ENCODE results near the gene HIPK3. TPM values are rescaled to one million over a fixed set of nuclear protein-coding genes. Genes with fewer than 3 reads are reported as not detected.
"Not testable (repeated sequence)": the region's sequence is repeated elsewhere in the genome, so short reads cannot be mapped to it uniquely, and the experiment has no call there.

HIPK3 gene
- total RNA-seq, 2 donors from 2014 or later = 202 to 226 TPM

DNA sequence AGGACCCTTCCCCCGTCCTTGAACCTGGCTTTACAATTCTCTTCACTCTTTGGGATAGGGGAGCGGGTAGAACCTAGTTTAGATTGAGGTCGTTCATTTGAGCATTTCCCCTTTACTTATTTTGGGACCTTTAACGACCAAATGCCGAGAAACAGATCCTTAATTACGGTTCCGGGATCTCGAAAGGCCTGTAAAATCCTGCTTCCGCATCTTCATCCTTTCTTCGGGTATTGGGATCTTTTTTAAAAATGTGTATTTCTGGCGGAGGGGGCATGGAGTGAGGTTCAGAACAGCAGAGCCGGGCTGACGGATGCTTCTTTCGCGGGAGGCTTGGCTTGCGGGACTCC lies 395 bp upstream of the HIPK3 start:
- ATAC-seq = no peak
- no peak for DNase-seq
- intact Hi-C loops (cut with DNase I) = loop anchor here (2.0 to 10.0 kb wide), 5 partner anchors 71 to 92 kb away; partner anchors contain the start of gene CSTF3 (in 1 of the 2)

DNA sequence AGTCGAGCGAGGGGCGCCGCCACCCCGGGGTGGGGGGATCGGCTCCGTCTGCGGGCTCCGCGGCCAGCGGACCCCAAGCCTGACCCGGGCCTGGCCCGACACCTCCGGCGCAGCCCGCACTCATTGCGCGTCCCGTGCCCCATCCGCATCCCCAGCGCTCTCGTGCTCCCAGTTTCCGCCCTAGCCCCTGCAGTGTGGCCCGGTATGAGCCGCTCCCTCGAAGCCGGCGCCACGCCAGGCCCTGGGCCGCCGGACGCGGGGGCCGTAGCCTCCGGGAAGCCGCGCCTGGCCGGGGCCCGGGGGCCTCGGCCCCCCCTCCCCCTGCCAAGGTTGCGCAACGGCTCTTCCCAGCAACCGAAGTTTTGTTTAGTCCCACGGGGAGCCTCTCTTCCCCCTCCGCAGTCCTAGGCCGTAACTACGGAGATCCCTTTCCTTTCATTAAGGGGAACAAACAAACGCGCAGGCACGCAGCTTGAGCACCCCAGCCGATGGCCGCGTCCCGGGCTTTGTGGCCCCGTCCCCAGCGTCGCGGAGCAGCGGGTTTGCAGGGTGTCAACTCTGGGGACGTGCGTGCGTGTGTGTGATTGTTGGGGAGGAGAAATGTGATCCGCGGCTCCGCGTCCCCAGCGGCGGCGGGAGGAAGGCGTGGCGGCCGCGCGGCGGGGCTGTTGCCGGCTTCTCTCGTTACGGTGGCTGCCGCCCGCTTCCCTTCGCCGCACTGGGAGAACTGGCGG lies 883 bp downstream of the HIPK3 start:
- peak; percentile 91 for DNase-seq
- peak; percentile 87 to 92 for ATAC-seq
- intact Hi-C loops (cut with DNase I) = loop anchor here (2.0 to 10.0 kb wide), 5 partner anchors 69 to 93 kb away; partner anchors contain the start of gene CSTF3 (in 1 of the 2)

DNA sequence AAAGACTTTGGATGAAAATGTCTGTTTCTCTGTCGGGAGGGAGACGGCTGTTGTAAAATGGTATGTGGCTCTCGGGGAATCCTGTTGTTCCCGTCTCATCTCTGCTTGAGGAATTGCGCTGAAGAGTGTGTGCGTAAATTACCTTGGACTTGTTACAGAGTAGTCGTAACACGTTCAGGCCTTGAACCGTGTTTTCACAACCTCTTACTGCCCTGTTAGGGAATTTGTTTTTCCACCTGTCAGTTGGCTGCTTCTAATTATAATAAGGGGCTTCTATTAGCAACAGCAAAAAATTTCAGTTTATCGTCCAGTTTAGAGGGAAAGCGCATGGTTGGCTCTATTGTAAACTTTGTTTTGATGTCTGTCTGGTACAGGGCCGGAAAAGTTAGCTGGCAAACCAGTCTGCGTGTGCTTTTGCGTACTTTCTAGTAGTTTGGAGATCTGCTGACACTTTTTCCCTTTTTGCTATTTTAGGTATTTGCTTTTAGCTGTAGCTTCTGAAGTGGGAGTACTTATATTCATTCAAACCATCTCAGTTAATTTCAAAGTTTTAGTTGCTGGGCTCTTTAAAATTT lies 1.5 kb downstream of the HIPK3 start:
- DNase-seq (no peak), ATAC-seq (peak; percentile 2 to 6)
- intact Hi-C loops (cut with DNase I) = loop anchor here (5.0 to 10.0 kb wide), 4 partner anchors 69 to 94 kb away; partner anchors contain the start of gene CSTF3 (in 1 of the 2)

DNA sequence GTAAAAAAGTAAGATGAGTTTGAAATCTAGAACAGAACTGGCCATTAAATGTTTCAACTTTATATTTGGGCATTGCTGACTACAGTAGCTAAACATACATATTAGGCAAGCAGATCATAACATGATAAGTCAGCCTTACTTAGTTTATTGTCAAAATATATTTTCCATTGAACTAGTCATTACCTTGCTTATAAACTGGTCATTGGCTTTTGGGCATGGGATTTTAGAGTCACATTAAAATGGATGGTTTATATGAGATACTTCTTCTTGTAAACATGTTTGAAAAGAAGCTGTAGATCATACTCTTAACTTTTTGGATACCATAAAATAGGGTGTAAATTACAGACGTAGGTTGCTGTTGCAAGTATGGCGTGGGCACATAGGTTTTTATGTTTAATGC lies 2.7 kb downstream of the HIPK3 start:
- DNase-seq = no peak
- intact Hi-C loops (cut with DNase I) = loop anchor here (5.0 to 10.0 kb wide), 4 partner anchors 67 to 95 kb away; partner anchors contain the start of gene CSTF3 (in 1 of the 2)
- no peak for ATAC-seq

DNA sequence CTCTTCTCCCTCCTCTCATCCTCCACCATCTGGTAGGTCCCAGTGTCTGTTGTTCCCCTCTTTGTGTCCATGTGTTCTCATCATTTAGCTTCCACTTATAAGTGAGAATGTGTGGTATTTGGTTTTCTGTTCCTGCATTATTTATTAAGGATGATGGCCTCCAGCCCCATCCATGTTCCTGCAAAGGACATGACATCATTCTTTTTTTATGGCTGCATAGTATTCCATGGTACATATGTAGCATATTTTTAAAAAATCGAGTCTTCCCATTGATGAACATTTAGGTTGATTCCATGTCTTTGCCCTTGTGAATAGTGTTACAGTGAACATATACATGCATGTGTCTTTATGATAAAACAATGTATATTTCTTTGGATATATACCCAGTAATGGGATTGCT lies 4.2 kb downstream of the HIPK3 start:
- DNase-seq; ATAC-seq; intact Hi-C loops (cut with DNase I): not testable (repeated sequence)

DNA sequence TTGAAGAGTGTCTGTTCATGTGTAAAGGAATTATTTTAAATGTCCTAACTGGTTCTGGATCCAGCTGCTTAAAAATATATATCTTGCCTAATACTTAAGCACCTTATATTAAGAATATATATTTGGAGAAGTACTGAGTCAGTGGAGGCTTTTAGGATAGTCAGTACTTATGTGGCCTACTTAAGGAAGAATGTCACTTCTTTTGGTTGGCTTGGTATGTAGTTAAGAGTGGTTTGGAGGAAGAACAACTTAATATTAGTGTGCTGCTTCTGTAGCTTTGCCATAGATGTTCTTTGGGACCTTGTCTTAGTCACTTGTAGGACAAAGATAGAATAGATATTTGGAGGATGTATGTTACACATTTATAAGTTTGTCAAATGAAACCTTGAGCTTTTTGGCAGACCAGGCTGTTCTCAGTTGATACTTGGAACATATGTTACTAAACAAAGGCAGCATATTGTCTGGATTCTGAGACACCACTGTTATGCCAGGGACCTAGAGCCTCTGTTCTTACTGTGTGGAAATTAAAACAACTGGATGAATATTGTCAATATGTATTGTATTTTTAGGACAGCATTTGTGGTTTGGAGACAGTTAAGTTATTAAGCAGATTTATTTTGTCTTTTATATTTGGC lies 4.9 kb downstream of the HIPK3 start:
- DNase-seq (no peak), ATAC-seq (no peak)
- intact Hi-C loops (cut with DNase I) = no loop called here

DNA sequence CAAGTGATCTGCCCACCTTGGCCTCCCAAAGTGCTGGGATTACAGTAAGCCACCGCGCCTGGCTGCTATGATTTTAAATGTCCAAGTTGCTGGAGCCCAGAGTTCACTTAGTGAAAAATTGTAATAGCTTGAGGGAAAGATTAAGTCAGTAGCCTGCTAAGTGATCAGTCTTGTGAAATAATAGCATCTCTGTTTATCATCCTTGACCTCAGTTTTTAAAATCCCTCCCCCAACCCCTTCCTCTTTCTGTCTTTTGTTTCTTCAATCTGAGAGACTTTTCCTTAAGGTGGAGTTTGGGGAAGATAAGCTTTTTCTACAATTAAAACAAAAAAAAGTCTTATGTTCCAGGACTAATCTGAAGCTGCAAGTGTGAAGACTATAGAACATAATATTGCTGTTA lies 6.4 kb downstream of the HIPK3 start:
- DNase-seq (no peak), ATAC-seq (no peak)
- intact Hi-C loops (cut with DNase I) = no loop called here

DNA sequence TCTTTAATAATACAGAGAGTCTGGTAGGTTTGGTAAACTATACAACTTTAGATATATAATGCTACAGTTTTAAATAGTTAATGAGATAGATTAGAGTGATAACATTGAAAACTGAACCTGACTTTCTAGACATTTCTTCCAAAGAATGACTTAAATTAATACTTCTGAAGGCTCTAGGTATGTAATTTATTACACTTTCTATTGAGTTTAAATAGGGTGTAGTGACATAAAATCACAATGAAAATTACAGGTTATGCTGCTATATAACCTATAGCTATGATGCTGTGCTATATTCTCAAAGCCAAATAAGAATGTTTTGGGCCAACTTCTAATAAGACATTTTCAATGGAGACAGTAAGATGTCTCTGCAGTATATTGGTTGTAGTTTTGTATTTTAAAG lies 7.7 kb downstream of the HIPK3 start:
- no peak for DNase-seq
- ATAC-seq = no peak
- intact Hi-C loops (cut with DNase I) = no loop called here

DNA sequence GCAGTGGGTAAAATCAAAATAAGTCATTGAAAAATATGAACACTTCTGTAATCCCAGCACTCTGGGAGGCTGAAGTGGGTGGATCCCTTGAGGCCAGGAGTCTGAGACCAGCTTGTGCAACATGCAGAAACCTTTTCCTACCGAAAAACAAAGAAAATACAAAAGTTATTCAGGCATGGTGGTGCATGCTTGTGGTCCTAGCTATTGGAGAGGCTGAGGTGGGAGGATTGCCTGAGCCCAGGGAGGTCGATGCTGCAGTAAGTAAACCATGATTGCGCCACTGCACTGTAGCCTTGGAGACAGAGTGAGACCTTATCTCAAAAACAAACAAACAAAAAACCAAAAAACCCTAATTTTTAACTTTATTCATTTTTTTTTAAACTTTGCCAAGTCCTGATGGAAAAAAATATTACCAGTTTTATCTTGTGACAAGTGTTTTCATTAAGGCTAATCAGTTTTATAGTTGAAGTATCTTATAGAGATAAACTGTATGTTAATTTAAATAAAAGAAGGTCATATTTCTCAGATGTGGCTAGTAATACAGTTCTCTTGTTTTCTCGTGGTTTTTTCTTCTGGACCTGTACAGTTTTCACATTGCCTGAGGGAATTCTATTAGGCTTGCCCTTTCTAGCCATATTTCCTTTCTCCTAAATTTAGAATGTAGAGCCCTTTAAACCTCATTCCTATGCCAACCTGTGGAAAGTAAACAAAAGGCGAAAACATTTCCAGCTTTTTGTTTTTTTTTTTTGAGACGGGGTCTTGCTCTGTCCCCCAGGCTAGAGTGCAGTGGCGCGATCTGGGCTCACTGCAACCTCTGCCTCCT lies 9.4 kb downstream of the HIPK3 start:
- DNase-seq = peak; percentile 70
- intact Hi-C loops (cut with DNase I) = no loop called here
- peak; percentile 74 to 89 for ATAC-seq

DNA sequence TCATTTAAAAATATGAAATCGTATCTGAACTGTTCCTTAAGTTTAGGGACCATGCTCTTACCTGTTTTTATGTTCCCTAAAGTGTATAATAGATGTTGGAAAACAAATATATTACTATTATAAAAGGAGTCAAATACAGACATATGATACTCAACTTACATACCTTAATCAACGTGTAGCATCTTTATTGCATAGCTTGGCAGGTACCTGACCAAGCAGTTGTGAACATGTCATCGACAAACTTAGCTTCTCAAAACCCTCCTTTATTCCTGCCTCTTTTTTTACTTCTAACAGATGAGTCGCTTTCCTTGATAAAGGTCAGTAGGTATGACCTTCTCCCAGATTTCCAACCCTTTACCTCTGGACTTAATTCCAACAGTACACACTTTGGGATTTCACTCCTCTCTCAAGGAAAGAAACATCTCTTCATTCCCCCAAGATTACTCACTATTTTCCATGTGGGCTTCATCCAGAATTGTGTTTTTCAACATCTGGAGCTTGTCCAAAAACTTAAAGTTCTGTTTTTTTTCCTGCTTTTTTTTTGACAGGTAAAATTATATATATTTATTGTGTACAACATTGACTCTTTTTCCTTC lies 11.9 kb downstream of the HIPK3 start:
- DNase-seq (no peak), ATAC-seq (no peak)
- intact Hi-C loops (cut with DNase I) = no loop called here

DNA sequence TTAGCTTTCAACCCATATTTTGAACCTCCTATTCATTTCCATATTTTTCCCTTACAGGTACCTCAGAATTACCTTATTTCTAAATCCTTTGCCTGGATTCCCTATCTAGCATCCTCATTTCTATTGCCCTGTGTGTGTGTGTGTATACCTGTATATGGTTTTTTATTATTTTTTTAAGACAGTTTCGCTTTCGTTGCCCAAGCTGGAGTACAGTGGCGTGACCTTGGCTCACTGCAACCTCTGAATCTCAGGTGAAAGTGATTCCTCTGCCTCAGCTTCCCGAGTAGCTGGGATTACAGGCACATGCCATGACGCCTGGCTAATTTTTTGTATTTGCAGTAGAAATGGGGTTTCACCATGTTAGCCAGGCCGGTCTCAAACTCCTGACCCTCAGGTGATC lies 12.6 kb downstream of the HIPK3 start:
- no peak for DNase-seq
- intact Hi-C loops (cut with DNase I) = no loop called here
- ATAC-seq = no peak

DNA sequence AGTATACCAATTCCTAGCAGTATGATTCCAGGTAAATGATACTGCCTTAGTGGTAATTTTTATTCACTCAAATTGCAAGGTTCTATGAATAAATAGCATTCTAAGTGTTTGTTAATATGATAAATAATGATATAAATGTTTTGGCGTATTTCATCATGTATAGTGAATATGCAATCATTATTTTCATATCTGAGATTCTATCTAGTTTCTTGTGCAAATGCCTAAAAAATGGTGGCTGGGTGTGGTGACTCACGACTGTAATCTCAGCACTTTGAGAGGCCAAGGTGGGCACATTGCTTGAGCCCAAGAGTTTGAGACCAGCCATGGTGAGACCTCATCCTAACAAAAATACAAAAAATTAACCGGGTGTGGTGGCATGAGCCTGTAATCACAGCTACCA lies 13.9 kb downstream of the HIPK3 start:
- intact Hi-C loops (cut with DNase I) = no loop called here
- no peak for DNase-seq
- no peak for ATAC-seq

DNA sequence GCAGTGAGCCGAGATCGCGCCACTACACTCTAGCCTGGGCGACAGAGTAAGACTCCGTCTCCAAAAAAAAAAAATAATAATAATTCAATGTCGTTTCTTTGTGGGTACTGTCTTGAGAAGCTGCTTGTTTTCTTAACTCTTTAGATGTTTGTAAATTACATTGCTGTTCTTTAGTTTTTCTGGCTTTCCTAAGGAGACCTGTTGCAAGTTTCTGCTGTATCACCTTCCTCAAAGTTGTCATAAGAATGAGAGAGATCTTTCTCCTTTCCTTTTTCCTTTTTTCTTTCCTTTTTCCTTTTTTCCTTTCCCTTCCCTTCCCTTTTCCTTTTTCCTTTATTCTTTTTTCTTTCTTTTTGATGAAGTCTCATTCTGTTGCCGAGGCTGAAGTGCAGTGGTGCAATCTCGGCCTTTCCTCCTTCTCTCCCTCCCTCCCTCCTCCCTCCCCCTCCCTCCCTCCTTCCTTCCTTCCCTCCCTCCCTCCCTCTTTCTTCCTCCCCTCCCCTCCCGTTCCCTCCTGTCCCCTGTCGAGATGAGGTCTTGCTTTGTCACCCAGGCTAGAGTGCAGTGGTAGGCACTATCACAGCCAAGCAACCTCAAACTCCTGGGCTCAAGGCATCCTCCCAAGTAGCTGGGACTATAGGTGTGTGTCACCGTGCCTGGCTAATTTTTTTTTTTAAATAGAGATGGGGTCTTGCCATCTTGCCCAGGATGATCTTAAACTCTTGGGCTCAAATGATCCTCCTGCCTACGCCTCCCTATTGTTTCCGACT lies 15.3 kb downstream of the HIPK3 start:
- intact Hi-C loops (cut with DNase I) = no loop called here
- no peak for ATAC-seq

DNA sequence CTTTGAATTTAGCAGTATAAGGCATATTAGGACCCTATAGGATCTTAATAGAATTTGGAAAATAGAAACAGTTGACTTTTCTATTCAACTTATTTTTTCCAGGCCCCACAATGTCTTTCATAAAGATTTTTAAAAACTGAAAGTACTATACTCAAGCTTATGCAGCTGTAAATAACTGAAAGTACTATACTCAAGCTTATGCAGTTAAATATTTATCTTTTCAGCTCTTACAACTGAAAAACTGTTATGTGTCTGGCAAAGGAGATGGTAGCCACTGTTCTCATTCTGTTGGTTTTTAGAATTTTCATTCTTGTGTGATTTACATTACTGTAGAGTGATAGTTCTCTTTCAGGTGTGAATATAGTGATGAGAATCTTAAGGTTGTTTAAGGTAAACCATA lies 16.5 kb downstream of the HIPK3 start:
- DNase-seq (no peak), ATAC-seq (no peak)
- intact Hi-C loops (cut with DNase I) = no loop called here

More for the DNA sequence above, 15.3 kb downstream of the HIPK3 start:
- no peak for DNase-seq

DNA sequence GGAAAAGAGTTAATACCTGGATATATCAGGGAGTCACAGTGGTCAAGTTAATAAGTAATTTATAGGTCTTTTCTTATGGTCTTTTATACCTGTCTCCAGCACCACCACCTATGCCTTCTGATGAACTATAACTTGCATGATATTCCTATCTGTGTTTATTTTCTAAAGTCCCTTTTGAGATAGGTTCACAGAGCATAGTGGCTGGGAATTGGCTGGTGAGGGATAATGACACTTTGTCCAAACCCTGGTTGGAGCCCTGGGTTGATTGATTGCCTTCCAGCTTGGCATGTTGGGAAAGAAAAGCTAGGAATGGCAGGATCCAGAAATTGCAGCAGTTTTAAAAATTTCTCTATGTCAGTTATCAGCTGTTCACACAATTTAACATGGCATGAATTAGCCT lies 23.2 kb downstream of the HIPK3 start:
- no peak for DNase-seq
- ATAC-seq = no peak
- intact Hi-C loops (cut with DNase I) = no loop called here

DNA sequence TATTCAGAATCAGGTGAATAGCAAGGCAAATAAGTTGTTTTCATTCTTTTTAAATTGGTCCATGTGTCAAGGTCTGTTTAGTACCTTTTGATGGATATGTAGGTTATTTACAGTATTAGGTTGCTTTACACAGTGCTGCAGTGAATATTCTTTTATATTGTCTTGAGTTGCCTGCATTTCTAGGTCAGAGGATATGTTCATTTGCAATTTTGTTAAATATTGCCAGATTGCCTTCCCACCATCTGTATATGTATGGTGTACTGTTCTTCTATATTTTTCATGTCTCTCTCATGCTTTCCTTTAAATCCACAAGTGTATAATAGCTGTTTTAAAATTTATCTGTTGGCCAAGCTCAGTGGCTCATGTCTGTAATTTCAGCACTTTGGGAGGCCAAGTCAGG lies 24.6 kb downstream of the HIPK3 start:
- ATAC-seq (no peak), DNase-seq (no peak)
- intact Hi-C loops (cut with DNase I) = no loop called here

DNA sequence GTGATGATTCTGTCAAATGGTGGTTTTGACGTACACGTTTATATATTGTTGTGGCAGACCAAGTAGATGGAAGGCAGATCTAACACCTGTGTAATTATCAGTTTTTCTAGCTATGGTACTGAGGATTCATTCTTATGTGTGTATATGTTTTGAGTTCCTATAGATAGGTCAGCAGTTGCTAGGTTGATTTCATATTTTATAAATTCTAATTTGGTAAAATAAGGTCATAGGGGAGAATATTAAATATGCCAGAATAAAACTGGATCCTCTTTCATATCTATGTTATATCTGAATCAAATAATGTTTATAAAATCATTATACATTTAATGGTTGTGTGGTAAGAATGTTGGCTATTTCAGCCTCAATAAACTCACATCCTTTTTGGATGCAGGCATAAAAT lies 27.6 kb downstream of the HIPK3 start:
- intact Hi-C loops (cut with DNase I) = no loop called here
- DNase-seq (no peak), ATAC-seq (no peak)

DNA sequence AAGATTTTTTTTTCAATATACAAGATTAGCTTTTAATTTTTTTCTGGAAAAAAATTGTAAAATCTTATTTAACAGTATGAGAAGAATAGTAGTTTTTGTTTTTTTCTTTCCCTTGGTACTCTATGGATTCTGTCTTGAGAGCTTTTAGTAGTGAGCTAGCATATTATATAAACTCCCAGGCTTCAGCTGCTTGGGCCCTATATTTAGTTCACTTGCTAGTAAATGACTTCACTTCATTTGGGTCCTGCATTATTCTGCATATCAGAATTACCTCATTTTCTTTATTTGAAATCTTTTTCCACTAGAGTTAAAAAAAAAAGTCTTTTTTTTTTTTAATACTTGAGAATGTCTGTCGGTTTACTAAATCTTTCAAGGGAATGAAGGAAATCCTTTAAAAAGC lies 33.1 kb downstream of the HIPK3 start:
- intact Hi-C loops (cut with DNase I) = no loop called here
- DNase-seq (no peak), ATAC-seq (peak in 1 of 2 donors; percentile 43)

Data from left cardiac atrium (tissue), 4 donors.